Gastroesophageal sphincter (tissue), 4 donors: Measurements from ENCODE around the gene PGM3. TPM values are rescaled to one million over a fixed set of nuclear protein-coding genes. Genes with fewer than 3 reads are reported as not detected.

Experiments
- ATAC-seq: fragments of 150-250 bp; one replicate; pipeline ENCODE4 v1.9.1; 2016; ENCODE audit warnings: mild to moderate bottlenecking, moderate library complexity
- H3K27ac ChIP-seq, 4 donors: fragments of 200-600 bp; sonication (generic) in 3 of 4; 1 replicate in 3 of 4; 2 replicates in 1 of 4; pipeline ENCODE4 v1.5.1; 2016 to 2019
- H3K27me3 ChIP-seq: fragments of 200-600 bp; sonication (generic); one replicate; pipeline ENCODE4 v1.5.1; 2019
- H3K36me3 ChIP-seq, 2 donors: fragments of 200-600 bp; sonication (generic); one replicate each; pipeline ENCODE4 v1.5.1; 2019; ENCODE audit warnings: control low read depth in 1 of 2
- H3K4me1 ChIP-seq, 3 donors: fragments of 200-600 bp; sonication (generic); 1 replicate in 2 of 3; 2 replicates in 1 of 3; pipeline ENCODE4 v1.5.1; 2016 to 2019; ENCODE audit warnings: control low read depth in 2 of 3
- H3K4me3 ChIP-seq, 2 donors: fragments of 200-600 bp; sonication (generic); one replicate each; pipeline ENCODE4 v1.5.1; 2019; ENCODE audit warnings: mild to moderate bottlenecking in 1 of 2, moderate library complexity in 1 of 2
- H3K9me3 ChIP-seq, 3 donors: fragments of 200-600 bp; sonication (generic); one replicate each; pipeline ENCODE4 v1.5.1; 2017 to 2019; ENCODE audit warnings: control low read depth in 2 of 3
- CTCF ChIP-seq, 4 experiments: fragments of 200-600 bp in 2 of 4; fragments of 450-650 bp in 2 of 4; sonication (generic) in 1 of 4; IDR thresholded peaks; one replicate each; pipeline ENCODE4 v1.5.1; 2017 to 2019; ENCODE audit warnings: antibody characterized with exemption in 4 of 4, mild to moderate bottlenecking in 2 of 4, moderate library complexity in 2 of 4
- EP300 ChIP-seq: sonication (generic); formaldehyde crosslinking; IDR thresholded peaks from one replicate; pipeline ENCODE4 v1.6.1; 2017; ENCODE audit warnings: antibody characterized with exemption, mild to moderate bottlenecking
- POLR2A ChIP-seq, 2 donors: fragments of 450-650 bp; IDR thresholded peaks; one replicate each; pipeline ENCODE4 v1.6.1; 2017; ENCODE audit warnings: antibody characterized with exemption in 2 of 2, mild to moderate bottlenecking in 2 of 2, moderate library complexity in 1 of 2
- POLR2AphosphoS5 ChIP-seq: sonication (generic); formaldehyde crosslinking; IDR thresholded peaks from one replicate; pipeline ENCODE4 v1.6.1; 2017; ENCODE audit warnings: antibody characterized with exemption
- WGBS, 2 donors: methylation state at CpG; one replicate each; pipeline ENCODE4 v1.1.5; 2018; ENCODE audit warnings: low coverage in 1 of 2; 5-methylcytosine and 5-hydroxymethylcytosine counted together
- total RNA-seq, 4 donors: library from RNA; depleted of rRNA; stranded (reverse); fragments of >200 nt; gene quantifications; one replicate each; pipeline ENCODE4 v1.1.0, GENCODE V29; 2016

The PGM3 gene
- total RNA-seq, 4 donors from 2014 or later, result 10.1 to 19.3 (median 13.1) TPM

GRCh38 chr6:83138758-83139157 lies 54.3 kb downstream of the PGM3 start:
- WGBS, 2 donors, result 81 to 82% methylated on average over 3 of the region's 3 CpGs
- H3K27me3 ChIP-seq, result no peaks in the 10 kb centered on the region
- H3K4me3 ChIP-seq, result no peak overlapping the region
- no peaks in the 10 kb centered on the region for H3K4me1 ChIP-seq
- H3K27ac ChIP-seq, result no peak overlapping the region
- H3K36me3 ChIP-seq, result peaks cover 4 to 94% of the 10 kb centered on the region in 2 donors
- TF ChIP-seq POLR2AphosphoS5 (no peak), EP300 (no peak), POLR2A (IDR thresholded peaks at IDR 0.05) (no peak), CTCF (IDR thresholded peaks at IDR 0.05) (no peak)
- H3K9me3 ChIP-seq, result no peaks in the 10 kb centered on the region
- no peak for ATAC-seq

GRCh38 chr6:83138118-83138722 lies 54.8 kb downstream of the PGM3 start:
- ATAC-seq, result no peak
- H3K27me3 ChIP-seq, result no peaks in the 10 kb centered on the region
- H3K9me3 ChIP-seq, result no peaks in the 10 kb centered on the region
- WGBS, 2 donors, result 93 to 96% methylated on average over 5 of the region's 5 CpGs
- H3K36me3 ChIP-seq, result peaks cover 4 to 89% of the 10 kb centered on the region in 2 donors
- H3K27ac ChIP-seq, result no peak overlapping the region
- no peak overlapping the region for H3K4me3 ChIP-seq
- H3K4me1 ChIP-seq, result no peaks in the 10 kb centered on the region
- no peak for TF ChIP-seq CTCF (IDR thresholded peaks at IDR 0.05)
- TF ChIP-seq EP300, result no peak
- no peak for TF ChIP-seq POLR2AphosphoS5
- no peak for TF ChIP-seq POLR2A (IDR thresholded peaks at IDR 0.05)

GRCh38 chr6:83132121-83132520 lies 60.9 kb downstream of the PGM3 start:
- Histone ChIP-seq H3K9me3 (no peaks in the 10 kb centered on the region), H3K27ac (no peak overlapping the region), H3K36me3 (peaks cover 3 to 84% of the 10 kb centered on the region in 2 donors), H3K4me1 (no peaks in the 10 kb centered on the region), H3K4me3 (no peak overlapping the region), H3K27me3 (no peaks in the 10 kb centered on the region)
- ATAC-seq, result no peak
- WGBS, 2 donors, result 90 to 98% methylated on average over 3 of the region's 3 CpGs
- TF ChIP-seq CTCF (IDR thresholded peaks at IDR 0.05) (no peak), EP300 (no peak), POLR2A (IDR thresholded peaks at IDR 0.05) (no peak), POLR2AphosphoS5 (no peak)

GRCh38 chr6:83127976-83128375 lies 65.1 kb downstream of the PGM3 start:
- Histone ChIP-seq H3K36me3 (peaks cover 6 to 95% of the 10 kb centered on the region in 2 donors), H3K27me3 (no peaks in the 10 kb centered on the region), H3K4me1 (no peaks in the 10 kb centered on the region), H3K4me3 (no peak overlapping the region), H3K27ac (no peak overlapping the region), H3K9me3 (no peaks in the 10 kb centered on the region)
- WGBS, 2 donors, result 95 to 100% methylated on average over 2 of the region's 2 CpGs
- no peak for ATAC-seq
- TF ChIP-seq POLR2A (IDR thresholded peaks at IDR 0.05), result no peak
- no peak for TF ChIP-seq CTCF (IDR thresholded peaks at IDR 0.05)

- WGBS, 2 donors, result 86 to 91% methylated on average over 4 to 5 of the region's 5 CpGs
- Histone ChIP-seq H3K36me3 (peaks cover 6 to 99% of the 10 kb centered on the region in 2 donors), H3K9me3 (no peaks in the 10 kb centered on the region), H3K4me3 (no peak overlapping the region), H3K27me3 (no peaks in the 10 kb centered on the region), H3K4me1 (no peaks in the 10 kb centered on the region), H3K27ac (no peak overlapping the region)
- no peak for ATAC-seq
- TF ChIP-seq EP300 (no peak), CTCF (IDR thresholded peaks at IDR 0.05) (no peak), POLR2A (IDR thresholded peaks at IDR 0.05) (no peak), POLR2AphosphoS5 (no peak)
Measured at GRCh38 chr6:83127258-83127657, 65.8 kb downstream of the PGM3 start.
